RWPE2 (cell line): ENCODE data around the gene PITRM1.

ENCODE experiments used
- ATAC-seq: fragments of 200-7000 bp; cut with Tn5 transposase; 3 replicates; pipeline ENCODE4 v1.9.1; 2021; ENCODE audit warnings: low read depth
- DNase-seq: peaks from one replicate; pipeline ENCODE4 v3.0.0-alpha.2; 2020; ENCODE audit warnings: low spot score
- H3K27ac ChIP-seq: fragments of 450-650 bp; 2 replicates; pipeline ENCODE4 v1.5.1; 2017; ENCODE audit warnings: mild to moderate bottlenecking; ENCODE audit not compliant: poor library complexity, severe bottlenecking
- H3K27me3 ChIP-seq: fragments of 250-450 bp; sonication (Bioruptor Pico); 2 replicates; pipeline ENCODE4 v1.5.1; 2021; ENCODE audit warnings: mild to moderate bottlenecking, moderate library complexity; ENCODE audit not compliant: insufficient read depth, poor library complexity, severe bottlenecking
- H3K36me3 ChIP-seq: fragments of 250-450 bp; sonication (Bioruptor Pico); 2 replicates; pipeline ENCODE4 v1.5.1; 2020; ENCODE audit warnings: low read depth, mild to moderate bottlenecking, moderate library complexity
- H3K4me1 ChIP-seq: fragments of 250-450 bp; sonication (Bioruptor Pico); 2 replicates; pipeline ENCODE4 v1.5.1; 2021; ENCODE audit warnings: mild to moderate bottlenecking, moderate library complexity; ENCODE audit not compliant: insufficient read depth, poor library complexity, severe bottlenecking
- H3K4me3 ChIP-seq: fragments of 250-450 bp; sonication (Bioruptor Pico); 2 replicates; pipeline ENCODE4 v1.5.1; 2021; ENCODE audit warnings: mild to moderate bottlenecking, moderate library complexity; ENCODE audit not compliant: severe bottlenecking
- H3K9me3 ChIP-seq: fragments of 250-450 bp; sonication (Bioruptor Pico); 2 replicates; pipeline ENCODE4 v1.5.1; 2021; ENCODE audit warnings: mild to moderate bottlenecking, moderate library complexity; ENCODE audit not compliant: severe bottlenecking
- TF ChIP-seq, protein P1 (sequence below): fragments of 450-650 bp; IDR thresholded peaks from one replicate; pipeline ENCODE4 v1.5.1; 2017; ENCODE audit warnings: mild to moderate bottlenecking, moderate library complexity; ENCODE audit not compliant: poor library complexity, severe bottlenecking

The PITRM1 gene

DNA sequence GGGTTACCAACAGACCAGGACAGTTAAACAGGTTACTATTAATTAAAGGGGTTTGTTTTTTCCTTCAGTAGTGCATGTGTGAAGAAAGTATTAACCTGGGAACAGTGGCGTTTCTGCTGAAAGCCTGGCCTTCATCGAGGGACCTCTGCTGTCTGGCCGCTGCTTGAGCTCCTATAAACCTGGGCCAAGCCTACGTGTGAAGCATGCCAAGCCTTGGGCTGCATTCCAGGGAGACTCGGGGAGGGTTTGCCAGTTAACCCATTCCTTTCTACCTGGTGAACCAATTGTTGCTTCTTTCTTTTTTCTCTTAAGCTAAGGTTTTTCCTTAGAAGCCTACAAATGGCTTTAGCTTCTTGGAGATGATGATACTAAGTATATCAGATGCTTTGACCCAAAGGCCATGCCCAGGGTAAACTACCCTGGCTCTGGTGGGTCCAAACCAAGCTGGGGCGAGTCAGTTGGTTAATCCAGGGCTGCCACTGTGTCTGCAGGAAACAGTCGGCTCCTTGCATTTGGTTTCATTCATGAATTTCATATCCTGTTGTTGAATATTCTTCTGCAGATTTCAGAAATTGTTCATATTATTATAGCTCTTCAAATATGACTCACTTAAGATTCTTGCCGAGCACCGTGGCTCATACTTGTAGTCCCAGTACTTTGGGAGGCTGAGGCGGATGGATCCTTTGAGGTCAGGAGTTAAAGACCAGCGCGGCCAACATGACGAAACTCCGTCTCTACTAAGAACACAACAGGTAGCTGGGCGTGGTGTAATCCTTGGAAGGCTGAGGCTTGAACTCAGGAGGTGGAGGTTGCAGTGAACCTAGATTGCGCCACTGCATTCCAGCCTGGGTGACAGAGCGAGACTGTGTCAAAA, 81.4 kb downstream of the PITRM1 start:
- ATAC-seq = peak; percentile 62
- Histone ChIP-seq H3K27me3 (no peaks in the 10 kb centered on the region), H3K36me3 (peaks cover 42% of the 10 kb centered on the region), H3K27ac (peak overlapping the region; percentile 99), H3K4me1 (peaks cover 77% of the 10 kb centered on the region), H3K9me3 (no peaks in the 10 kb centered on the region), H3K4me3 (no peak overlapping the region)
- TF ChIP-seq, protein P1, sequence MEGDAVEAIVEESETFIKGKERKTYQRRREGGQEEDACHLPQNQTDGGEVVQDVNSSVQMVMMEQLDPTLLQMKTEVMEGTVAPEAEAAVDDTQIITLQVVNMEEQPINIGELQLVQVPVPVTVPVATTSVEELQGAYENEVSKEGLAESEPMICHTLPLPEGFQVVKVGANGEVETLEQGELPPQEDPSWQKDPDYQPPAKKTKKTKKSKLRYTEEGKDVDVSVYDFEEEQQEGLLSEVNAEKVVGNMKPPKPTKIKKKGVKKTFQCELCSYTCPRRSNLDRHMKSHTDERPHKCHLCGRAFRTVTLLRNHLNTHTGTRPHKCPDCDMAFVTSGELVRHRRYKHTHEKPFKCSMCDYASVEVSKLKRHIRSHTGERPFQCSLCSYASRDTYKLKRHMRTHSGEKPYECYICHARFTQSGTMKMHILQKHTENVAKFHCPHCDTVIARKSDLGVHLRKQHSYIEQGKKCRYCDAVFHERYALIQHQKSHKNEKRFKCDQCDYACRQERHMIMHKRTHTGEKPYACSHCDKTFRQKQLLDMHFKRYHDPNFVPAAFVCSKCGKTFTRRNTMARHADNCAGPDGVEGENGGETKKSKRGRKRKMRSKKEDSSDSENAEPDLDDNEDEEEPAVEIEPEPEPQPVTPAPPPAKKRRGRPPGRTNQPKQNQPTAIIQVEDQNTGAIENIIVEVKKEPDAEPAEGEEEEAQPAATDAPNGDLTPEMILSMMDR = no peak
- peak; percentile 94 for DNase-seq

GRCh38 chr10:3090388-3090787, 82.2 kb downstream of the PITRM1 start:
- Histone ChIP-seq H3K4me3 (no peak overlapping the region), H3K4me1 (peaks cover 74% of the 10 kb centered on the region), H3K27ac (peak overlapping the region; percentile 99), H3K9me3 (no peaks in the 10 kb centered on the region), H3K36me3 (peaks cover 45% of the 10 kb centered on the region), H3K27me3 (no peaks in the 10 kb centered on the region)
- no peak for DNase-seq
- TF ChIP-seq, protein P1 = no peak
- ATAC-seq = peak; percentile 1; the same call in 1 of the 3 replicates
